WTC11 (cell line): ENCODE data around the gene VPS4B. TPM values are rescaled to one million over a fixed set of nuclear protein-coding genes. Genes with fewer than 3 reads are reported as not detected.

Experiments
- AFF4 ChIP-seq: sonication (generic); formaldehyde crosslinking; IDR thresholded peaks from 2 replicates; pipeline ENCODE4 v1.8.1; 2023; ENCODE audit warnings: mild to moderate bottlenecking, missing genetic modification reagents, borderline replicate concordance
- AR ChIP-seq: fragments of 250-450 bp; sonication (Bioruptor Pico); IDR thresholded peaks from 2 replicates; pipeline ENCODE4 v1.9.0; 2021; ENCODE audit warnings: mild to moderate bottlenecking
- ARID4B ChIP-seq: sonication (generic); formaldehyde crosslinking; IDR thresholded peaks from 2 replicates; pipeline ENCODE4 v1.8.0; 2023; ENCODE audit warnings: missing genetic modification reagents, mild to moderate bottlenecking, borderline replicate concordance
- ATF3 ChIP-seq: sonication (generic); formaldehyde crosslinking; conservative IDR thresholded peaks from 2 replicates; pipeline ENCODE4 v1.8.1; 2022; ENCODE audit warnings: mild to moderate bottlenecking, missing genetic modification reagents
- CDX4 ChIP-seq: fragments of 250-450 bp; sonication (Bioruptor Pico); IDR thresholded peaks from 2 replicates; pipeline ENCODE4 v1.9.0; 2021; ENCODE audit warnings: moderate library complexity, mild to moderate bottlenecking, inconsistent platforms, borderline replicate concordance
- ESRRA ChIP-seq: sonication (generic); formaldehyde crosslinking; IDR thresholded peaks from 2 replicates; pipeline ENCODE4 v1.8.1; 2022; ENCODE audit warnings: mild to moderate bottlenecking, missing genetic modification reagents, borderline replicate concordance
- ETV6 ChIP-seq: sonication (generic); formaldehyde crosslinking; IDR thresholded peaks from 2 replicates; pipeline ENCODE4 v1.8.1; 2022; ENCODE audit warnings: mild to moderate bottlenecking, missing genetic modification reagents
- FOXJ3 ChIP-seq: sonication (generic); formaldehyde crosslinking; IDR thresholded peaks from 2 replicates; pipeline ENCODE4 v1.9.0; 2021; ENCODE audit warnings: missing genetic modification reagents, mild to moderate bottlenecking, borderline replicate concordance
- GABPB1 ChIP-seq: sonication (generic); formaldehyde crosslinking; IDR thresholded peaks from 2 replicates; pipeline ENCODE4 v1.8.1; 2023; ENCODE audit warnings: mild to moderate bottlenecking, missing genetic modification reagents
- GTF2I ChIP-seq: fragments of 250-450 bp; sonication (Bioruptor Pico); conservative IDR thresholded peaks from 2 replicates; pipeline ENCODE4 v1.4.0; 2021; ENCODE audit warnings: mild to moderate bottlenecking
- MXD4 ChIP-seq: fragments of 250-450 bp; sonication (Bioruptor Pico); IDR thresholded peaks from 2 replicates; pipeline ENCODE4 v1.8.0; 2021; ENCODE audit warnings: mild to moderate bottlenecking, moderate library complexity, borderline replicate concordance
- NR3C1 ChIP-seq: sonication (generic); formaldehyde crosslinking; conservative IDR thresholded peaks from 2 replicates; pipeline ENCODE4 v1.8.1; 2023; ENCODE audit warnings: low read depth, mild to moderate bottlenecking, missing genetic modification reagents
- SP1 ChIP-seq: sonication (generic); formaldehyde crosslinking; conservative IDR thresholded peaks from 2 replicates; pipeline ENCODE4 v1.8.1; 2022; ENCODE audit warnings: missing genetic modification reagents
- TEAD4 ChIP-seq: sonication (generic); formaldehyde crosslinking; IDR thresholded peaks from 2 replicates; pipeline ENCODE4 v1.8.0; 2022; ENCODE audit warnings: mild to moderate bottlenecking, missing genetic modification reagents
- USF1 ChIP-seq: sonication (generic); formaldehyde crosslinking; IDR thresholded peaks from 2 replicates; pipeline ENCODE4 v1.8.0; 2022; ENCODE audit warnings: mild to moderate bottlenecking, missing genetic modification reagents
- ZMAT4 ChIP-seq: fragments of 250-450 bp; sonication (Bioruptor Pico); IDR thresholded peaks from 2 replicates; pipeline ENCODE4 v1.9.0; 2021; ENCODE audit warnings: mild to moderate bottlenecking
- ZNF138 ChIP-seq: sonication (generic); formaldehyde crosslinking; conservative IDR thresholded peaks from 2 replicates; pipeline ENCODE4 v1.8.1; 2022; ENCODE audit warnings: mild to moderate bottlenecking, moderate library complexity, missing genetic modification reagents
- ZNF219 ChIP-seq: sonication (generic); formaldehyde crosslinking; IDR thresholded peaks from 2 replicates; pipeline ENCODE4 v1.8.0; 2023; ENCODE audit warnings: missing genetic modification reagents, mild to moderate bottlenecking, borderline replicate concordance
- ZNF425 ChIP-seq: fragments of 250-450 bp; sonication (Bioruptor Pico); conservative IDR thresholded peaks from 2 replicates; pipeline ENCODE4 v1.9.0; 2021; ENCODE audit warnings: mild to moderate bottlenecking
- total RNA-seq: library from RNA; stranded (reverse); gene quantifications from 3 replicates; pipeline ENCODE4 v1.2.3, GENCODE V29; 2021

The VPS4B gene
- total RNA-seq, 1 experiment from 2014 or later, result 37.8 TPM

DNA sequence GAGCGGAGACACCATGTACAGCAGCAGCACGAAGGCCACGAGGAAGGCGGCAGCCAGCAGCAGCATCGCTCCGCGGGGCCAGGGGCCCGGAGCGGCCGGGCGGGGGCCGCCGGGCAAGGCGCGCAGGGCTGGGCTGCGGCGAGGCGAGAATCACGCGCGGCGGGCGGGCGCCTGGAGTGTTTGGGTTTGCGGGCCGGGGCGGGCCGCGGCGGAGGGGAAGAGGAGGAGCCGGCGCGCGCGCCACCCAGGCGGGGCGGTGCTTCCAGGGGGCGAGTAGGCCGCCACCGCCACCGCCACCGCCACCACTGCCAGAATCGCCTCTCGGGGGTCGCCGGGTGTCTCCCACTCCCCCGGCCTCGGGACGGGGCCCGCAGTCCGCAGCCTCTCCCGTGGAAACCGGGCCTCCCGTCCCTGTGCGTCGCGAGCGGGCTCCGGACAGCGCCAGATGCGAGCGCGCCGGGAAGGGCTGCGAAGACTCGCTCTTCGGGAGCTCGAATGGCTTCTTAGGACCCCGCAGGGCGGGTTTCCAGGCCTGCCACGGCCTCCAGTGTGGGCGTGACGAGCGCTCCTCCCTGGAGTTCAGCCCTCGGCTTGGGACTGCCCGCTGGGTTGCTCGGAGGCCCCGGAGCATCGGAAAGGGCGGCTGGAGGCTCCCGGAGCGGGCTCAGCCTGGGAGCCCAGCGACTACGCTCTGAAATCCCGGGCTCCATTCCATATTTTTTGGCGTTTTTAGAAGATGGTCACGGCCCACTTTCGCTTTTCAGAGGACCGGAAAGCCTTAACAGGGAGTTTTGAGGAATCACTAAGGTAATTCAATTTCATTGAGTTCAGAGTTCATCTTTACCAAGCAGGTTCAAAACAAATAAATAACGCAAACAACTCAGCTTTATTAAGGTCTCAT, 55.0 kb downstream of the VPS4B start, which contains the start of gene KDSR (continued):
- TF ChIP-seq ARID4B (peak; percentile 61; the same call in 1 of the 2 replicates), ZNF138 (CRISPR knock-in tag) (no peak), AR (CRISPR knock-in tag) (no peak), ZNF425 (CRISPR knock-in tag) (no peak), CDX4 (CRISPR knock-in tag) (no peak), ETV6 (CRISPR knock-in tag) (peak; percentile 54; the same call in 1 of the 2 replicates), NR3C1 (CRISPR knock-in tag) (no peak), GTF2I (CRISPR knock-in tag) (no peak), AFF4 (peak; percentile 78; the same call in 1 of the 2 replicates), USF1 (CRISPR knock-in tag) (peak; percentile 49; the same call in 1 of the 2 replicates), ZMAT4 (CRISPR knock-in tag) (no peak), ZNF219 (peak; percentile 63; the same call in 1 of the 2 replicates), SP1 (CRISPR knock-in tag) (no peak; the same call in none of the 2 replicates), TEAD4 (CRISPR knock-in tag) (no peak), ESRRA (0 out of 2 replicates have a peak, but pooled peaks have one; percentile 59), FOXJ3 (CRISPR knock-in tag) (no peak), GABPB1 (CRISPR knock-in tag) (peak; percentile 71; the same call in 1 of the 2 replicates), ATF3 (CRISPR knock-in tag) (no peak), MXD4 (CRISPR knock-in tag) (no peak)
